HG03342 (cell line): Measurements from ENCODE around the gene SRD5A3.

Source experiments
- ATAC-seq: cut with Tn5 transposase; IDR thresholded peaks from one replicate; pipeline ENCODE4 v1.9.1; 2021; ENCODE audit warnings: mild to moderate bottlenecking, moderate library complexity; ENCODE audit not compliant: unreplicated experiment

SRD5A3 gene

DNA sequence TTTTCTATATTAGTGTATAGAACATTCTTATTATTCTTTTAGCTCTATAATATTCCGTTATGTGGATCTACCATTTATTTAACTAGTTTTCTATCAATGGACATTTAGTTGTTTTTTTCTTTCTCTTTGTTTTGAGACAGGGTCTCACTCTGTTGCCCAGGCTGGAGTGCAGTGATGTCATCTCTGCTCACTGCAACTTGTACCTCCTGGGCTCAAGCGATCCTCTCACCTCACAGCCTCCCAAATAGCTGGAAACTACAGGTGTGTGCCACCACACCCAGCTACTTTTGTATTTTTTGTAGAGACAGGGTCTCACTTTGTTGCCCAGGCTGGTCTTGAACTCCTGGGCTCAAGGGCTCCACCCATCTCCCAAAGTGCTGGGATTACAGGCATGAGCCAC is 60.5 kb downstream of the SRD5A3 start:
- ATAC-seq: no peak

DNA sequence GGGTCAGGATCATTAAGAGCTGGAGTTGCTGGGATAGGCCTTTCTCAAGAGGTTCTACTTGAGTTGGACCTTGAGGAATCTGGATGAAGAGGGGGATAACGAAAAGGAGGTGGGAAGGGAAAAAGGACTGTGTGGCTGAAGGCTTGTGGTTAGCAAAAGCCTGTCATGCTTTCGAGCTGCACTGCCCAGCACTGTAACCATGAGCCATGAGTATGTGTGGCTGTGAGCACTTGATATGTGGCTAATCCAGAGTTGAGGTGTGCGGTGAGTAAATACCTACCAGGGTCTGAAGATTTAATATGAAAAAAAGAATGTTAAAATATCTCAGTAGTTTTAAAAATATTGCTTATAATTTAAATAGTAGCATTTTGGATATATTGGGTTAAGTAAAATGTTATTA is 61.1 kb downstream of the SRD5A3 start:
- no peak for ATAC-seq

GRCh38 chr4:55407764-55408163 is 61.7 kb downstream of the SRD5A3 start:
- no peak for ATAC-seq

- peak; percentile 79 for ATAC-seq
These were observed 63.6 kb downstream of the SRD5A3 start for GRCh38 chr4:55409468-55410171.

DNA sequence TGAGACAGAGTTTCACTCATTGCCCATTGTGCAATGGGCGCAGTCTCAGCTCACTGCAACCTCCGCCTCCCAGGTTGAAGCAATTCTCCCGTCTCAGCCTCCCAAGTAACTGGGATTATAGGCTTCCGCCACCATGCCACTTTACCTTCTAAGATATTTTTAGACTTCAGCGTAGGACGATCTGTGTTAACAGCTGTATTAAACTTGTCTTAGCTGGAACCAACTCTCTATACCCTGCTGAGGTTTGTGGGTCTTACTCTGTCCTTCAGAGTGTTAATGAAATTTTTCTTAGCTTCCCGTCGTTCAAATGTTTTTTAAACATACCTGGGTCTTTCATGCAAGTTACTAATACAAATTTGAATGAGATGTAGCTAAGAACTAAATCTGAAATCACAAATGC is 64.4 kb downstream of the SRD5A3 start:
- no peak for ATAC-seq

GRCh38 chr4:55411621-55412020 is 65.6 kb downstream of the SRD5A3 start:
- ATAC-seq: no peak

DNA sequence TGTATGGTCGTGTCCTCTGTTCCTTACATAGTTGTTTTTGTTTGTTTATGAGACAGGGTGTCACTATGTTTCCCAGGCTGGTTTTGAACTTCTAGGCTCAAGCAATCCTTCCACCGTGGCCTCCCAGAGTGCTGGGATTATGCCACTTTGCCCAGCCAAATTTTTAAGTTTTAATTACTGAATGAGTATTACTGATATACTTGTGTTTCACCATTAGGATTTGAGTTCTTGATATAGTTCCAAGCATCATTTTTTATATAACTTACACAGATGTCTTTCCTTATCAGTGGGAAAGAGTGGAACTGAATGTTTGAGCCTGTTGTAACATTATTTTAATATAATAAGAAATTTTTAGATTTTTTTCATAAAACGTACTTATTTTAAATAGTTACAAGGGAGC is 70.1 kb downstream of the SRD5A3 start:
- no peak for ATAC-seq
